Measurements from ENCODE around the gene ST8SIA2.
"Not testable (repeated sequence)": the region's sequence is repeated elsewhere in the genome, so short reads cannot be mapped to it uniquely, and the experiment has no call there.

The ST8SIA2 gene

DNA sequence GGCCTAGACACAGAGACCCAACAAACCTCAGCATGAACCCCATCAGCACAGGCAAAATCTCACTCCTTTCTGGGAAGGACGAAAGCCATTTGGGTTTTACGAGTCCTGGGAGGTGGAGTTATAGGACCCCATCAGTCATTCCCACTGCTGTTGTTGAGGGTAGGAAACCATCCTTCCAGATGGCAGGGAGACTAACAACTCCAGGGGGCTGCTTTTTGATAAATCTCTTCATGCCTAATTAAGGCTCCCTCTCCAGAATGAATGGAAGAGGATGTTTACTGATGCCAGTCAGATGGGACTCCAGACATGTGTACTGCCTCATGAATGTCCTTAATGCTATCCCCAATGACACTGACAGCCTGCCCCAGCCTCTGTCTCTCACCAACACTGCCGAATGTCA, 75.3 kb downstream of the ST8SIA2 start:
- H3K9me3 Mint-ChIP-seq = no peaks in the 10 kb centered on the region
- no peaks in the 10 kb centered on the region for H3K27me3 Mint-ChIP-seq
- H3K4me1 Mint-ChIP-seq (ENCODE audit: low read depth) = no peaks in the 10 kb centered on the region
- no peaks in the 10 kb centered on the region for H3K36me3 Mint-ChIP-seq (ENCODE audit: low read depth)
- H3K4me3 Mint-ChIP-seq = no peak overlapping the region
- H3K27ac Mint-ChIP-seq = no peak overlapping the region

DNA sequence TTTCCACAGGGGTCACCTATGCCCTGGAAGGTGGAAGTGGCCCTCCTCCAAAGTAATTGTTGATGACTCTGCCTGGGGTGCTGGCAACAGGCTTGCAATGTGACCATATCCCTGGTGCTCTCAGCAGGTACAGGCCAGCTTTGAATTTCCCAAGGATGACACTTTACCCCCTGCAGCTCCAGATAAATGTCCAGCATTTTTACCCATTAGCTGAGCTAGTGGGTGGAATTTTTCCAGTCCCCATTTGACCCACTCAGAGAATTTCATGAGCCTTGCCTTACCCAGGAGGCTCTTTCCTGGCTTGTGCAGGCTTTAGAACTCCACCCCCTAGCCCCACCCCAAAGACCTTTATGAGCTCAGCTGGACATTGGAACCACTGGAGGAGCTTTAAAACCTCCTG, 77.6 kb downstream of the ST8SIA2 start:
- H3K9me3 Mint-ChIP-seq = no peaks in the 10 kb centered on the region
- no peaks in the 10 kb centered on the region for H3K36me3 Mint-ChIP-seq (ENCODE audit: low read depth)
- no peaks in the 10 kb centered on the region for H3K27me3 Mint-ChIP-seq
- H3K4me3 Mint-ChIP-seq = no peak overlapping the region
- no peaks in the 10 kb centered on the region for H3K4me1 Mint-ChIP-seq (ENCODE audit: low read depth)
- no peak overlapping the region for H3K27ac Mint-ChIP-seq

DNA sequence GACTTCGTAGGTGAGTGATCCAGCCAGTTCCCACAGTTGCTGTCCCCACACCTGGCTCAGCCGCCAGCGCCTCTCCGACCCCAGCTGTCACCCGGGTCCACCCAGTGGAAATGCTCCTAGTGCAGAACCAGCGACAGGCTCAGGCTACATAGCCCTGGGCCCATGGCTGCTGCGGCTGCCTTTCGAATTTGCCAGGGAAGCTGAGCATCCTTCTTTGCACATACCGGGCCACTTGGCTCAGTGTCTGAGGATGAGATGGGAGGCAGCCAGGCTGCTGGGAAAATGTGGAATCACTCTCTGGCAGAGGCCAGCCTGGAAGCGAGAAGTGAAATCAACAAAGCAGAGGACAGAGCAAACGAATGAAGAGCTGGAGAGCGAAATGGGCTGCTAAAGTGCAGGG, 80.1 kb downstream of the ST8SIA2 start:
- Mint-ChIP-seq H3K4me1 (ENCODE audit: low read depth) (no peaks in the 10 kb centered on the region), H3K4me3 (no peak overlapping the region), H3K36me3 (ENCODE audit: low read depth) (no peaks in the 10 kb centered on the region), H3K9me3 (no peaks in the 10 kb centered on the region), H3K27me3 (peaks cover 3% of the 10 kb centered on the region), H3K27ac (no peak overlapping the region)

DNA sequence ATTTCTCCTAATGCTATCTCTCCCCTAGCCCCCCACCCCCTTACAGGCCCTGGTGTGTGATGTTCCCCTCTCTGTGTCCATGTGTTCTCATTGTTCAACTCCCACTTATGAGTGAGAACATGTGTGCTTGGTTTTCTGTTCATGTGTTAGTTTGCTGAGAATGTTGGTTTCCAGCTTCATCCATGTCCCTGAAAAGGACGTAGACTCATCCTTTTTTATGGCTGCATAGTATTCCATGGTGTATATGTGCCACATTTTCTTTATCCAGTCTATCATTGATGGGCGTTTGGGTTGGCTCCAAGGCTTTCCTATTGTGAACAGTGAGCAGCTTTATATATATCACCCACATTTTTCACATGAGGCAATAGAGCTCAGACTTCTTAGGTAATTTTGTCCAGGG, 86.0 kb downstream of the ST8SIA2 start:
- H3K9me3 Mint-ChIP-seq; H3K27ac Mint-ChIP-seq; H3K4me1 Mint-ChIP-seq (ENCODE audit: low read depth); H3K36me3 Mint-ChIP-seq (ENCODE audit: low read depth); H3K4me3 Mint-ChIP-seq: not testable (repeated sequence)
- H3K27me3 Mint-ChIP-seq = peaks cover 12% of the 10 kb centered on the region

DNA sequence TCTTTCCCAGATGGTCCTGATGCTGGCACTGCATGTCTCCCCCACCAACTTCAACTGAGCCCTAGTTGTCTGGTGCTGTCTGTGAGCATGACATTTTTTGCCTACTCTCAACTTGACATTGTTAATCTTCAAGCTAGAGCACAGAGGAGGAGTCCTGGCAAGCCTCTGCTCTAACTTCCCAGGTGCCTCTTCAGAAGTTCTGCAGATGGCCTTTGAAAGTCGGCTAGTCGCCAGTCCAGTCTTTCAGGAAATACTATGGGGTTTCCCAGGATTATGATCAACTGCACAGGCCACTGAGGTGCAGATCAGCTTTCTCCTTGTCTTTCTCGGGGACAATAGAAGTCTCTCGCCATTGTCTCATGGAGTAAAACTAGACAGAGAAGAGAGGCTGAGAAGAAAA, 86.7 kb downstream of the ST8SIA2 start:
- Mint-ChIP-seq H3K4me1 (ENCODE audit: low read depth) (no peaks in the 10 kb centered on the region), H3K36me3 (ENCODE audit: low read depth) (no peaks in the 10 kb centered on the region), H3K27me3 (peaks cover 16% of the 10 kb centered on the region), H3K27ac (no peak overlapping the region), H3K9me3 (no peaks in the 10 kb centered on the region), H3K4me3 (no peak overlapping the region)

DNA sequence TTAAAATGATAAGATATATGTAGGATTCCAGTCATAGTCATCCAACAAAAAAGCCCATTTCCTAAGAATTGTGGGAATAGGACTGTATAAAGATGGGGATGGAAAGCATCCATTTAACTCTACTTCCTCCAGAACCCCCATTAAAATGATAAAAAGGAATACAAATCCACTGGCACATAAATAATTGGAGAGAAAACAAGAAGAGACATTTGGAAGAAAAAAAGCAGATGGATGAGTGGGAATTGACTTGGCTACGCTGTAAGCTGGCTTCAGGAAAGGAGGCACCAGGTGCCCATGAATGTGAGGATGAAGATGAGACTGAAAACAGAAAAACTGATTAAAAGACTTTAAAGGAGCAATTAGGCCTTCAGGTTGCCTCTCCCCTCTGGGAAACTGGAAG, 91.8 kb downstream of the ST8SIA2 start:
- H3K9me3 Mint-ChIP-seq = peaks cover 8% of the 10 kb centered on the region
- peaks cover 16% of the 10 kb centered on the region for H3K27me3 Mint-ChIP-seq
- no peak overlapping the region for H3K4me3 Mint-ChIP-seq
- H3K36me3 Mint-ChIP-seq (ENCODE audit: low read depth) = no peaks in the 10 kb centered on the region
- no peaks in the 10 kb centered on the region for H3K4me1 Mint-ChIP-seq (ENCODE audit: low read depth)
- H3K27ac Mint-ChIP-seq = no peak overlapping the region

DNA sequence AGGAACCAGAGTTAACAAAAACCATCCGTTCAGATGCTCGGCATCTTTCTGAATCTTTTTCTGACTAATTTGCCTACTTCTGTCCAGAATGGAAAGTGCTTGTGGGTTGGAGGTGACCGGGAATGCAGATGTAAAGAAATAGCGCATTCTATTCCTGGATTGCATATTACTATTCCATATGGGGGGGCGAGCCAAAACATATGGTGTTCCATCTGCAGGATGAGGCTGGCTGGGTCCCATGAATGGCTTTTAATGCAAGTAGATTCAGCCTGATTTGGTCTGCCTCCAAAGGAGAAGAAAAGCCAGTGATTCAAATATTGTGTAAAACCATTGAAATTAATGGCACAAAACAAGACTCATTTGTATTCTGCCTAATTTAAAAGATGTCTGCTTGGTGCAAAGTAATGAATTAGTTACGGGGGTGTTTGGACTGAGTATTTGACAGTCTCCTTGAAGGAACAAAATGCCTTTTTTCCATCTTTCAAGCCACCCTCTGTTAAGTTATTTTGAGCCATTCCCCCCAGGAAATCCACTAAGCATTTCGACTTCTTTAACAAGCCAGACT, 99.0 kb downstream of the ST8SIA2 start:
- no peaks in the 10 kb centered on the region for H3K4me1 Mint-ChIP-seq (ENCODE audit: low read depth)
- no peaks in the 10 kb centered on the region for H3K36me3 Mint-ChIP-seq (ENCODE audit: low read depth)
- H3K9me3 Mint-ChIP-seq = peaks cover 19% of the 10 kb centered on the region
- H3K27ac Mint-ChIP-seq = no peak overlapping the region
- peaks cover 4% of the 10 kb centered on the region for H3K27me3 Mint-ChIP-seq
- no peak overlapping the region for H3K4me3 Mint-ChIP-seq

DNA sequence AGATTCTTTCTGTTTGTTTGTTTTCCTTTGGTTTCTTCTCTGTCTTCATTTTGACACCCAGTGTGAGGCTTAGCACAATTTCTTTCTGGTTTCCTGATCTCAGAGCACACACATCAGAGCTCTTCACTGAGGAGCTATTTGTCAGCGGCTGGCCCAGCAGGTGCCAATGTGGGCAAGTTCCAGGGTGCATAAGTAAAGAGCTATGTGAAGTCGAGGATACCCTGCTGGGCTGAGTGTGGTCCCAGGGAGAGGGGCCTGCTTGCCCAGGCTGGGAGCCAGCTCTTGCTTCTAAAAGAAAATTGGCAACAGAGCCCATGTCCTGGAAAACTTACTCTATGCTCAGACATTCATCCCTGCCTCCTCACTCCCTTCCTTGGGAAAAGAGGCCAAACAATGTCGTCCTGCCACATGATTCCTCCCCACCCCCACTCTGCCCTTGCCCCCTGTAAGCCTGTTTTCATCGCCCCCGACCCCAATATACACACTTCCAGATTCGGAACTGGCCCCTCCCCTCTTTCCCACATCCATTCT, 101.2 kb downstream of the ST8SIA2 start:
- Mint-ChIP-seq H3K4me1 (ENCODE audit: low read depth) (no peaks in the 10 kb centered on the region), H3K36me3 (ENCODE audit: low read depth) (no peaks in the 10 kb centered on the region), H3K9me3 (peaks cover 17% of the 10 kb centered on the region), H3K4me3 (no peak overlapping the region), H3K27me3 (peaks cover 9% of the 10 kb centered on the region), H3K27ac (no peak overlapping the region)

DNA sequence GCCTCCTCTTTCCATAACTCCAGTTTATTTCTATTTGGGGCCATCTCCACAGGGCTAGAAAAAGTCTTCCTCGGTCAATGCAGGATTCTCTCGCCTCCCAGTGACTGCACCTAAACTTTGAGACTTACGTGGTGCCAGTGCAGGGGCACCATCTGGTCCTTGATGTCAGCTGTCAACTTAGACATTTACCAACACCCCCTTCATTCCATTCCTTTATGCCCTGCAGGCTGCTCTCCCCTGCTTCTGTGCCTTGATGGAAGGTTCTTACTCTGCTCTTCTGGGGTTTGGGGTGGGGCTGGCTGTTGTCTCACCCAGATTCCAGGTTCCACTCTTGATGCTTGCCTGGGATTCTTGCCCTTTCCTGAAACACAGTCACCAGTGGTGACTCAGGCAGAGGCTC, 101.8 kb downstream of the ST8SIA2 start:
- Mint-ChIP-seq H3K36me3 (ENCODE audit: low read depth) (no peaks in the 10 kb centered on the region), H3K27me3 (peaks cover 13% of the 10 kb centered on the region), H3K27ac (no peak overlapping the region), H3K4me3 (no peak overlapping the region), H3K4me1 (ENCODE audit: low read depth) (no peaks in the 10 kb centered on the region), H3K9me3 (peaks cover 11% of the 10 kb centered on the region)

DNA sequence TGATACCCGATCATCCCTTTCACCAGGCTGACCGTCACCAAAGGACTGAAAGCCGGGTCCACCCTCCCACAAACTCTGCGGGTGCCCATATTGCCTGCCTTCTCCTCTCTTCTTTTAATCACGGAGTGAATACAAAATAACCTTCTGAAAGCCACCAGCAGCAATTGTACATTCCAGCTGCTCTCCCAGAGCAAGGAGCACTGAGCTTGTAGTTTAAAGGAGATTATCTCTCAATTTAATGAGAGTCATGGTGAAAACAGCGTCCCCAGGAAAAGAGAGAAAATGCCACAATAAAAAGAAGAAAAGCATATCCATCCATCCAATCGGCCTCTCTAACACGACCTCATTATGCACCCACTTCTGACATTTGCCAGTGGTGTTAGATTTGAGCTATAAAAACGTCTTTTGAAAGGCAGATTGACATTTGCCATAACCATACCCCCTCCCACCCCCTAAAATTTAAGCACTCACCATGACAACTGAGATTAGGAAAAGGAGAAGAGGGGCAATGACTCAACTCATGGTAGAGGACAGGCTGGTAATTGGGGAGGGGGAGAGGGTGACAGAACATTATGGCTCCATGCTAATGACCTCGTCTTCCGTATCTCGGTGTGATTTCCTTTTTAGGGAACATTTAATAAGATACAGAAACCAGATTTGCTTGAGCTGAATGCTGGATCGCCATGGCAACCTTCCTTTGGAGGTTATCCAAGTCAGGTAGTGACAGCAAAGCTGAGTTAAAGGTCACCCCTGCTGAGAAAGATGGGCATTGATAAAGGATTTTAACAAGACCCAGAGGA, 106.2 kb downstream of the ST8SIA2 start:
- Mint-ChIP-seq H3K36me3 (ENCODE audit: low read depth) (no peaks in the 10 kb centered on the region), H3K4me1 (ENCODE audit: low read depth) (no peaks in the 10 kb centered on the region), H3K9me3 (no peaks in the 10 kb centered on the region), H3K4me3 (no peak overlapping the region), H3K27me3 (peaks cover 33% of the 10 kb centered on the region), H3K27ac (no peak overlapping the region)

DNA sequence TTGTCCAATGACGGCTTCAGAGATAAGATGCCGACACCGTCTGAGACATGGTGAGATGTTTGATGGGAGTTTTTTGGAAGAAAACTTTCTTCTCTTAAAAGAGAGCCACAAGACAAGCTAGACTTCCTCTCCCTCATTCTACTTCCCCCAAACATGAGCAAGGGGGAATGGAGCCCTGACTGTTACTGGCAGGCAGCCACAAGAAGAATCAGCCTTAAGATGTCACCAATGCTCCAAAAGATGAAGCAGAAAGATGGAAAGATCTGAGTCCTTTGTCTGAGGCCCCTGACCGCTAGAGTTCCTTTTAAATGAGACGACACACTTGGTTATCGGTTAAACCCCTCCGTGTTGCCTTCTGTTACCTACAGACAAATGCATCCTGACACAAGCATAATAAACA, 108.7 kb downstream of the ST8SIA2 start:
- no peak overlapping the region for H3K4me3 Mint-ChIP-seq
- H3K36me3 Mint-ChIP-seq (ENCODE audit: low read depth) = no peaks in the 10 kb centered on the region
- peaks cover 36% of the 10 kb centered on the region for H3K27me3 Mint-ChIP-seq
- no peaks in the 10 kb centered on the region for H3K4me1 Mint-ChIP-seq (ENCODE audit: low read depth)
- H3K9me3 Mint-ChIP-seq = peaks cover 5% of the 10 kb centered on the region
- no peak overlapping the region for H3K27ac Mint-ChIP-seq

DNA sequence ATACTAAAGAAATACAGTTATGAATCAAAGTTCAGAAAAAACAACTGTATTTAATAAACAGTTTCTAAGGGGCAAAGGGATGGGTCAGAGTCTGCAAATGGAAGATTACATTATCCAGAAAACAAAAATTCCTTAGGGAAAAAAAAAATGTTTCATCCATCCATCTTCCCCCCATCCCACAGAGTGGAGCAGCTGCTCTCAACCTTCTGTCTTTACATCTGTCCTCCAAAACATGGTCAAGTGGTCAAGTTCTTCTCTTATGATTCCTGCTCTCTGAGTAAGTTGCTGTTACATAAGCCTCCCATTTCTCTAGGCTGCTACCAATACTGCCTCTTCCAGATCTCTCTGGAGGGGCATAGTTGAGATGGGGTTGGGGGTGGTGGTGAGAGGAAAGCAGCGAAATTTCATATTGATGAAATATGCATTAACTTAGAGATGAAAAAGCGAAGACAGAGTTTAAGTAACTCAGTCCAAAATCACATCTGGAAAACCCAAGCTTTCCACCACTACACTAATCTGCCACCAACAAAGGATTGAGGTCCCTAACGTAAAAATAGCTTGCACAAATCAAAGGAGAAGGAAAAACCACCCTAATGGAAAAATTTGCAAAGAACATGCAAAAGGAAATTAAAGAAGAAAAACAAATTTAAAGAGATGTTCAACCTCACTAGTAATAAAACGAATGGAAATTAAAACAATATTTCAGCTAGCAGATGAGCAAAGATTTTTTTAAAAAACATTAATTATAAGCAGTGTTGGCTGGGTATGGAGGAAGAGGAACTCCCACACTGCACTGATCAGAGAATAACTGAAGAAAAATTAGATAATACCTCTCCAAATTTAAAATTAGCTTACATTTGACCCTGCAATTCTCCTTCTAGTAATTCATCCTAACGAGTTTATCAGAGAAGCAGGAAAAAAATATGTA, 109.5 kb downstream of the ST8SIA2 start:
- H3K4me3 Mint-ChIP-seq = no peak overlapping the region
- no peaks in the 10 kb centered on the region for H3K4me1 Mint-ChIP-seq (ENCODE audit: low read depth)
- no peaks in the 10 kb centered on the region for H3K36me3 Mint-ChIP-seq (ENCODE audit: low read depth)
- H3K27me3 Mint-ChIP-seq = peaks cover 32% of the 10 kb centered on the region
- H3K27ac Mint-ChIP-seq = no peak overlapping the region
- H3K9me3 Mint-ChIP-seq = peaks cover 5% of the 10 kb centered on the region

DNA sequence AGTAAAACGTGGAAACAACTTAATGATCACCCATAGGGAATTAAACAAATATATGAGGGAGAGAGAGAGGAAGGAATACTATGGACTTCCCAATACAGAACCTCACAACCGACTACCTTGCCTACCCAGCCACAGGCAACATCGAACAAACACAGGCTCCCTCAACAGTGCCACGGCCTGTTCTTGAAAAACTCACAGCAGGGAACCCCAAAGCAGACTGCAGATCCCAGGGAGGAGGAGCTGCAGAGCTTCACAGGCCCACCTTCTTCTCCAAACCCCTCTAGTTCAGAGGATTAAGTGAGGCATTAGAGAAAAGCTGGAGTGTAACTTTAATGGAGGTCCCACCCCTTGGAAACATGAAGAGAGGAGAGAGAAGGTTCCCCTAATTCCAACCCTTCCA, 110.2 kb downstream of the ST8SIA2 start:
- Mint-ChIP-seq H3K9me3 (peaks cover 5% of the 10 kb centered on the region), H3K36me3 (ENCODE audit: low read depth) (no peaks in the 10 kb centered on the region), H3K4me3 (no peak overlapping the region), H3K27me3 (peaks cover 32% of the 10 kb centered on the region), H3K27ac (no peak overlapping the region), H3K4me1 (ENCODE audit: low read depth) (no peaks in the 10 kb centered on the region)

DNA sequence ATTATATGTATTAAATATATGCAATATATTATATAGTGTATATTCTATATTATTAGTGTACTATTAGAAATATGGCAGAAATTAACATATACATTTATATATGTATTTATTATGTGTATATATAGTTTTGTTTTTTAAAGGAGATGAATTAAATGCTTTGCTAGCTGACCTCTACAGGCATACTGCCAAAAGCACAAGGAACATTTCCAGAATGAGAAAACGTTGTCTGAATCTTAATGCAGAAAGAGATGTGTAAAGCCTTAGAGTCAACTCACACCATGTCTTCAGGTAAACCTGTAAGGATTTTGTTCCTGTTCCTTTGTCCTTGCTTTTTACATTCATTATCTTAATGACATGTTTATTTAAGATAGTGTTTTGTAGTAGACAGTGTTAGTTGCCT, 111.9 kb downstream of the ST8SIA2 start:
- Mint-ChIP-seq H3K27me3 (peaks cover 23% of the 10 kb centered on the region), H3K4me3 (no peak overlapping the region), H3K36me3 (ENCODE audit: low read depth) (no peaks in the 10 kb centered on the region), H3K9me3 (peaks cover 5% of the 10 kb centered on the region), H3K27ac (no peak overlapping the region), H3K4me1 (ENCODE audit: low read depth) (no peaks in the 10 kb centered on the region)

DNA sequence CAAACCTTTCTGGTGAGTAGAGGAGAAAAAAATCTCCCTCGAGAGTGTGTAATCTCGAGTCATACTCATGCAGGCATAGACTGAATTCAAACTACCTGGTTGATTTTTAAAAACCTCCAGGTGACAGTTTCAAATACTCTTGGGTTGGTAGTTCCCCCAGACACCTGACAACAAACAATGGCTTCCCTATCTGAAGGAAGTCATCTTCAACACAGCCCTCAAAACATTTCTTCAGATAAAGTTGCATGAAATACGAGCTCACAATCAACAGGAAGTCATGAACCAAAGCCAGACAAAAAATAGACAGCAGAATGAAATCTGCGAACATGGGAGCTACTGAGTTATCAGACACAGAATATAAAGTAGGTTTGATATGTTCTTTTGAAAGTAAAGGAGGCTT, 112.8 kb downstream of the ST8SIA2 start:
- H3K27me3 Mint-ChIP-seq = peaks cover 17% of the 10 kb centered on the region
- no peak overlapping the region for H3K27ac Mint-ChIP-seq
- peaks cover 5% of the 10 kb centered on the region for H3K9me3 Mint-ChIP-seq
- H3K4me1 Mint-ChIP-seq (ENCODE audit: low read depth) = no peaks in the 10 kb centered on the region
- no peaks in the 10 kb centered on the region for H3K36me3 Mint-ChIP-seq (ENCODE audit: low read depth)
- no peak overlapping the region for H3K4me3 Mint-ChIP-seq
